ENCODE measurements around the gene CDK2. TPM values are rescaled to one million over a fixed set of nuclear protein-coding genes. Genes with fewer than 3 reads are reported as not detected.
"Not testable (repeated sequence)": the region's sequence is repeated elsewhere in the genome, so short reads cannot be mapped to it uniquely, and the experiment has no call there.

The CDK2 gene
- total RNA-seq, 1 experiment from 2014 or later: 31.7 TPM

- DNase-seq (ENCODE audit: extremely low read depth, low read depth): no peak
These were observed 7.7 kb downstream of the CDK2 start for GRCh38 chr12:55974308-55974730.

GRCh38 chr12:55978393-55978792 lies 11.8 kb downstream of the CDK2 start:
- DNase-seq (ENCODE audit: extremely low read depth, low read depth): no peak

GRCh38 chr12:55979069-55979468 lies 12.4 kb downstream of the CDK2 start:
- no peak for DNase-seq (ENCODE audit: extremely low read depth, low read depth)

- not testable (repeated sequence) for DNase-seq (ENCODE audit: extremely low read depth, low read depth)
These were observed 15.3 kb downstream of the CDK2 start for GRCh38 chr12:55981882-55982281.

GRCh38 chr12:55982319-55982936 lies 15.8 kb downstream of the CDK2 start:
- DNase-seq (ENCODE audit: extremely low read depth, low read depth): no peak

- DNase-seq (ENCODE audit: extremely low read depth, low read depth): no peak
These were observed 16.7 kb downstream of the CDK2 start for GRCh38 chr12:55983232-55983842.

GRCh38 chr12:55984861-55985260 lies 18.2 kb downstream of the CDK2 start:
- no peak for DNase-seq (ENCODE audit: extremely low read depth, low read depth)

GRCh38 chr12:55985341-55985740 lies 18.7 kb downstream of the CDK2 start:
- DNase-seq (ENCODE audit: extremely low read depth, low read depth): no peak

GRCh38 chr12:55985976-55986375 lies 19.3 kb downstream of the CDK2 start:
- DNase-seq (ENCODE audit: extremely low read depth, low read depth): not testable (repeated sequence)

GRCh38 chr12:55991110-55991509 lies 24.5 kb downstream of the CDK2 start:
- no peak for DNase-seq (ENCODE audit: extremely low read depth, low read depth)

- no peak for DNase-seq (ENCODE audit: extremely low read depth, low read depth)
These were observed 26.7 kb downstream of the CDK2 start for GRCh38 chr12:55993230-55993853.

- DNase-seq (ENCODE audit: extremely low read depth, low read depth): no peak
These were observed 28.7 kb downstream of the CDK2 start for GRCh38 chr12:55995366-55995765.

GRCh38 chr12:55996201-55996714 lies 29.6 kb downstream of the CDK2 start:
- DNase-seq (ENCODE audit: extremely low read depth, low read depth): peak; percentile 68

GRCh38 chr12:55996715-55997534 lies 30.3 kb downstream of the CDK2 start, which contains the start of gene SUOX:
TSS of gene SUOX (plus strand) at chr12:55997276. CDS start at chr12:56002222, 4,946 bp downstream.
- DNase-seq (ENCODE audit: extremely low read depth, low read depth): peak; percentile 98

GRCh38 chr12:55997535-55997859 lies 30.9 kb downstream of the CDK2 start:
- no peak for DNase-seq (ENCODE audit: extremely low read depth, low read depth)

- DNase-seq (ENCODE audit: extremely low read depth, low read depth): not testable (repeated sequence)
These were observed 32.9 kb downstream of the CDK2 start for GRCh38 chr12:55999522-55999921.

- DNase-seq (ENCODE audit: extremely low read depth, low read depth): not testable (repeated sequence)
These were observed 33.4 kb downstream of the CDK2 start for GRCh38 chr12:55999999-56000540.

GRCh38 chr12:56001487-56002100 lies 35.0 kb downstream of the CDK2 start:
- no peak for DNase-seq (ENCODE audit: extremely low read depth, low read depth)

GRCh38 chr12:56003376-56003775 lies 36.7 kb downstream of the CDK2 start:
- DNase-seq (ENCODE audit: extremely low read depth, low read depth): not testable (repeated sequence)

- no peak for DNase-seq (ENCODE audit: extremely low read depth, low read depth)
These were observed 37.6 kb downstream of the CDK2 start for GRCh38 chr12:56004211-56004610.

All from NCI-H460 (cell line).